ENCODE data around the gene SMIM1. TPM values are rescaled to one million over a fixed set of nuclear protein-coding genes. Genes with fewer than 3 reads are reported as not detected.

SMIM1 gene
- total RNA-seq, 1 donor, result 0.73 TPM

DNA sequence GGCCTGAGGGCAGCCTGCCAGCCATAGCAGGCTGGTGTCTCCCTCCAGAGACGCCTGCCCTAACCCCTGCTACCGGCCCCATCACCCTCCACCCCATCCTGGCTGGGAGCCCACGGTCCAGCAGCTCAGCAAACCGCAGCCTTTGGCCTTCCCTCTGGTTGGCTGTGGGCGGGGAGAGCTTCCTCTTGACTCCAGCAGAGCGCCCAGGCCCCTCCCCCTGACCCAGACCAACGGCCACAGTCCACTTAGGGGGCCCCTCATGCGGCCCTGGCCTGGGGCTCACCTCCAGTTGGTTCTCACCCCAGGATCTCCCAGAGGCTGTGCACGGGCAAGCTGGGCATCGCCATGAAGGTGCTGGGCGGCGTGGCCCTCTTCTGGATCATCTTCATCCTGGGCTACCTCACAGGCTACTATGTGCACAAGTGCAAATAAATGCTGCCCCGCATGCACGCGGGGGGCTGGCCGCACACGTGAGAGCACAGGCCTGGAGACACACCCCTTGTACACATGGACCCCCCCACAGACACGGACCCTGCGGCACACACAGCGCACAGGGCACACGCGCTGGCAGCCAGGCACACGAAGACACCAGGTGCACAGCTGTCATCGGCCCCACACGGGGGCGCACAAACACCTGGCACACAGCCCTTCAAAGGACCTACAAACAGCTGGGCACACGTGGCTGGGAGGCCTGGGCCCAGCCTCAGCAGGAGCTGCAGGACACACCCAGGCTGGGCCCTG lies 3.1 kb downstream of the SMIM1 start:
- peaks cover 19% of the 10 kb centered on the region for H3K4me1 ChIP-seq (ENCODE audit: insufficient read depth, low read length)
- no peak overlapping the region for H3K4me3 ChIP-seq (ENCODE audit: low read length)
- H3K27me3 ChIP-seq (ENCODE audit: insufficient read depth, low read length), result no peaks in the 10 kb centered on the region

GRCh38 chr1:3776231-3776961 lies 3.8 kb downstream of the SMIM1 start:
- H3K4me1 ChIP-seq (ENCODE audit: insufficient read depth, low read length), result peaks cover 17% of the 10 kb centered on the region
- H3K27me3 ChIP-seq (ENCODE audit: insufficient read depth, low read length), result no peaks in the 10 kb centered on the region
- H3K4me3 ChIP-seq (ENCODE audit: low read length), result no peak overlapping the region
- H3K9me3 ChIP-seq (ENCODE audit: low read depth, low read length), result no peaks in the 10 kb centered on the region

More for the DNA sequence above, 3.1 kb downstream of the SMIM1 start:
- no peaks in the 10 kb centered on the region for H3K9me3 ChIP-seq (ENCODE audit: low read depth, low read length)

DNA sequence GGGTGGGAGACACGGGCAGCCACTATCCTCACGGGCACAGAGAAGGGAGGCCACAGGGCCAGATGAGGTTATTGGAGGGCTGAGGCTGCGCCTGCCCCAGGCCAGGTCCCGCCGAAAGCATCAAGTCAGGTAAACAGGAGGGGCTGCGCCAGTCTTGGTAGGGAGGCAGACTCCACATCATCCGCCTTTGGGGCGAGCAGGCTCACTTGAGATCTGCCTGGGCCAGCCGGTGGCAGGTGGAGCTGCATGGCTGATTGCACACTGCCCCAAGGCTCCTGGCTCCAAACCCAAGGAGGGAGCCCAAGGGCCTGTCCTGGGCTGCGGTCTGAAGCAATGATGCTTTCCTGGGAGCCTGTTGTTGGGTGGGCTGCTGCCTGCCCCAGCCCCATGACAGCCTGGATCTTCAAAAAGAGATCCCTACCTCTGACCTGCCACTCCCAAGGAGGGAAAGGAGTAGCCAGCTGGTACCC lies 4.6 kb downstream of the SMIM1 start:
- Histone ChIP-seq H3K9me3 (ENCODE audit: low read depth, low read length) (no peaks in the 10 kb centered on the region), H3K4me3 (ENCODE audit: low read length) (no peak overlapping the region), H3K27me3 (ENCODE audit: insufficient read depth, low read length) (no peaks in the 10 kb centered on the region), H3K4me1 (ENCODE audit: insufficient read depth, low read length) (peaks cover 9% of the 10 kb centered on the region)

- Histone ChIP-seq H3K27me3 (ENCODE audit: insufficient read depth, low read length) (no peaks in the 10 kb centered on the region), H3K9me3 (ENCODE audit: low read depth, low read length) (no peaks in the 10 kb centered on the region), H3K4me3 (ENCODE audit: low read length) (no peak overlapping the region), H3K4me1 (ENCODE audit: insufficient read depth, low read length) (peaks cover 9% of the 10 kb centered on the region)
These were observed 5.4 kb downstream of the SMIM1 start for GRCh38 chr1:3777647-3778589.

- no peaks in the 10 kb centered on the region for H3K9me3 ChIP-seq (ENCODE audit: low read depth, low read length)
- no peaks in the 10 kb centered on the region for H3K27me3 ChIP-seq (ENCODE audit: insufficient read depth, low read length)
- H3K4me3 ChIP-seq (ENCODE audit: low read length), result no peak overlapping the region
- peaks cover 9% of the 10 kb centered on the region for H3K4me1 ChIP-seq (ENCODE audit: insufficient read depth, low read length)
These were observed 6.2 kb downstream of the SMIM1 start for GRCh38 chr1:3778590-3779264.

- Histone ChIP-seq H3K9me3 (ENCODE audit: low read depth, low read length) (no peaks in the 10 kb centered on the region), H3K4me1 (ENCODE audit: insufficient read depth, low read length) (peaks cover 9% of the 10 kb centered on the region)
These were observed 6.8 kb downstream of the SMIM1 start for GRCh38 chr1:3779265-3779911.

GRCh38 chr1:3779912-3780416 lies 7.4 kb downstream of the SMIM1 start:
- H3K27me3 ChIP-seq (ENCODE audit: insufficient read depth, low read length), result no peaks in the 10 kb centered on the region
- peaks cover 9% of the 10 kb centered on the region for H3K4me1 ChIP-seq (ENCODE audit: insufficient read depth, low read length)
- H3K4me3 ChIP-seq (ENCODE audit: low read length), result no peak overlapping the region
- no peaks in the 10 kb centered on the region for H3K9me3 ChIP-seq (ENCODE audit: low read depth, low read length)

More at GRCh38 chr1:3779265-3779911, 6.8 kb downstream of the SMIM1 start:
- H3K27me3 ChIP-seq (ENCODE audit: insufficient read depth, low read length), result no peaks in the 10 kb centered on the region
- no peak overlapping the region for H3K4me3 ChIP-seq (ENCODE audit: low read length)

GRCh38 chr1:3780901-3781300 lies 8.4 kb downstream of the SMIM1 start:
- Histone ChIP-seq H3K4me3 (ENCODE audit: low read length) (no peak overlapping the region), H3K27me3 (ENCODE audit: insufficient read depth, low read length) (no peaks in the 10 kb centered on the region), H3K9me3 (ENCODE audit: low read depth, low read length) (no peaks in the 10 kb centered on the region), H3K4me1 (ENCODE audit: insufficient read depth, low read length) (no peaks in the 10 kb centered on the region)

- Histone ChIP-seq H3K27me3 (ENCODE audit: insufficient read depth, low read length) (no peaks in the 10 kb centered on the region), H3K4me1 (ENCODE audit: insufficient read depth, low read length) (no peaks in the 10 kb centered on the region), H3K4me3 (ENCODE audit: low read length) (no peak overlapping the region), H3K9me3 (ENCODE audit: low read depth, low read length) (no peaks in the 10 kb centered on the region)
These were observed 11.3 kb downstream of the SMIM1 start for GRCh38 chr1:3783651-3784474.

- no peaks in the 10 kb centered on the region for H3K4me1 ChIP-seq (ENCODE audit: insufficient read depth, low read length)
- no peaks in the 10 kb centered on the region for H3K9me3 ChIP-seq (ENCODE audit: low read depth, low read length)
- no peak overlapping the region for H3K4me3 ChIP-seq (ENCODE audit: low read length)
- no peaks in the 10 kb centered on the region for H3K27me3 ChIP-seq (ENCODE audit: insufficient read depth, low read length)
These were observed 12.5 kb downstream of the SMIM1 start for GRCh38 chr1:3785045-3785444.

DNA sequence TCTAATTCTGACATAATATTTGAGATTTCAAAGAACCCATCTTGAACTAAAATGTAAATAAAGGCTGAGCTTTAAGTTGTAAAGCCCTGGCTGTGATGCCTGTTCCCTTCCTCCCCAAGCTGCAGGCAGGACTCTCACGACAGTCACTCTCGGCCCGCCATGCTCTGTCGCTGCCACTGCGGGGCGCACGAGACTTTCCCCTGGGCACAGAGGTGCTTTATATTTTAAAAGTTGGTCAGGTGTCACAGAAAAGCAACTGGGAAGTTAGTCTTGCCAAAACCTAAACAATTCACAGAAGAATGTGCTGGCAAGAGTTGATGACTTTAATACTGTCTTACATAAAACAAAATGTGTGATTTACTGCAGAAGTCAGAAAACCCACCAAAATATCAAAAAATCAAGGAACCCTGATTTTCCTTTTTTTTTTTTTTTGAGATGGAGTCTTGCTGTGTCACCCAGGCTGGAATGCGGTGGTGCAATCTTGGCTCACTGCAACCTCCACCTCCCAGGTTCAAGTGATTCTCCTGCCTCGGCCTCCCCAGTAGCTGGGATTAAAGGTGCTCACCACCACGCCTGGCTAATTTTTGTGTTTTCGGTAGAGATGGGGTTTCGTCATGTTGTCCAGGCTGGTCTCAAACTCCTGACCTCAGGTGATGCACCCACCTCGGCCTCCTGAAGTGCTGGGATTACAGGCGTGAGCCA lies 13.1 kb downstream of the SMIM1 start:
- H3K27me3 ChIP-seq (ENCODE audit: insufficient read depth, low read length), result no peaks in the 10 kb centered on the region
- H3K4me1 ChIP-seq (ENCODE audit: insufficient read depth, low read length), result no peaks in the 10 kb centered on the region
- no peak overlapping the region for H3K4me3 ChIP-seq (ENCODE audit: low read length)
- no peaks in the 10 kb centered on the region for H3K9me3 ChIP-seq (ENCODE audit: low read depth, low read length)

GRCh38 chr1:3786468-3787348 lies 14.2 kb downstream of the SMIM1 start:
- Histone ChIP-seq H3K4me1 (ENCODE audit: insufficient read depth, low read length) (no peaks in the 10 kb centered on the region), H3K9me3 (ENCODE audit: low read depth, low read length) (no peaks in the 10 kb centered on the region), H3K4me3 (ENCODE audit: low read length) (no peak overlapping the region), H3K27me3 (ENCODE audit: insufficient read depth, low read length) (no peaks in the 10 kb centered on the region)

Measured in mononuclear cell (primary cell).